Stimulated activated CD4-positive, alpha-beta T cell treated with anti-CD3 and anti-CD28 coated beads, Interleukin-4, amount 100 ng/mL, for 48 hours (primary cell): ENCODE measurements around the gene FRMPD4.

Source experiments
- DNase-seq, 2 donors: peaks; one replicate each; pipeline ENCODE4 v3.0.0-alpha.2; 2020; ENCODE audit warnings: low read depth in 2 of 2

The FRMPD4 gene

GRCh38 chrX:12439416-12439815 lies 301.1 kb downstream of the FRMPD4 start:
- no peak for DNase-seq

GRCh38 chrX:12440246-12440645 lies 302.0 kb downstream of the FRMPD4 start:
- no peak for DNase-seq

DNA sequence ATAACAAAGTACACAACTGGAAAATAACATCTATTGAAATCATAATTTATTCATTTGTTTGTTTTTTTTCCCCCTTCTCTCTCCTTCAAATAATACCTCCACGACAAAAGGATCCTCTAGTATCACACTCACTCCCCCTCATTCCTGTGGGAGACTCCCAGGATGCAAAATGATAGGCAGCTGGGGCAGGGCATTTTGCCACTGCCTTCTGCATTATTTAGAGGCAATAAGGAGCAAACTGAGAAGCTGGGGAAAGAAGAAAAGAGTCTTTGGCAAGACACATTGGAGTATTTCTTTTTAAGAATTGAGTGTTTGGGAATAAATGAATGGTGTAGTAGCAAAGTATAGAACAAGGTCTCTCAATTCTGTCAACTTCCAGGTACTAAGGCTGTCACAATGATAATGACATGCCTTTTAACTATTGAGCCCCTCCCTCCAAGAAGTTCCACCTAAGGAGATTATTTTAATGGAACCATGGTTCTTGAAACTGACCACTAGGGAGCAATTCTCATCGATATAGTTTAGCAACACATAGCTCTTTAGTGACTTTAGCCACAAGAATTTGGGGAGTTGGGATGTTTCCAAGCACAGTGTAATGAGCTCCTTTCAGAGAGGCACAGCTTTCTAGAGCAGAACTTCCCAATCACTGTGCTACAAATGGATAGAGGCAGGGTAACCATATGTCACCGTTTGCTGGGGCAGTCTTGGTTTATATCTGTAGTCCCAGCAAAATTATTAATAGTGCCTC lies 303.3 kb downstream of the FRMPD4 start:
- no peak for DNase-seq

GRCh38 chrX:12443534-12444098 lies 305.3 kb downstream of the FRMPD4 start:
- no peak for DNase-seq

GRCh38 chrX:12446342-12447075 lies 308.2 kb downstream of the FRMPD4 start:
- DNase-seq, result no peak

GRCh38 chrX:12447448-12448064 lies 309.3 kb downstream of the FRMPD4 start:
- no peak for DNase-seq

GRCh38 chrX:12452268-12452667 lies 314.0 kb downstream of the FRMPD4 start:
- DNase-seq, result no peak

- no peak for DNase-seq
These were observed 322.7 kb downstream of the FRMPD4 start for GRCh38 chrX:12460929-12461328.

DNA sequence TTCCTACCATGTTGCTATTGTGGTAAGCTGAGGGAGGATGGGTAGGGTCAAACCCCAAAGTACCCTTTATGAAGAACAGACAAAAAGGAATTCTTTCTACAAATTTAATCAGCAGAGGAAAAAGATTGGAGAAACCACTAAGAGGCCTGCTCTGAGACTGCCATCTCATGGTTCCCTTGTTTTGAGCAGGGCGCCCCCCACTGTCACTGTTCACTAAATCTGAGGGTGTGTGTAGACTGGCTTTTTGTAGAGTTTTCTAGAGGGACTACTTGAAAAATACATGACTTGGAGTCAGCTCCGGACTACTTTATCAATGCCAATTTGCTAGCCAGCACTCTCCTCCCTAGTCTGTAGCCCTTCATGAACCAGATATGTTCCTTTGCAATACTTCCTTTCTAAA lies 324.8 kb downstream of the FRMPD4 start:
- DNase-seq, result no peak

- no peak for DNase-seq
These were observed 325.6 kb downstream of the FRMPD4 start for GRCh38 chrX:12463873-12464272.

- no peak for DNase-seq
These were observed 329.0 kb downstream of the FRMPD4 start for GRCh38 chrX:12467321-12467720.

DNA sequence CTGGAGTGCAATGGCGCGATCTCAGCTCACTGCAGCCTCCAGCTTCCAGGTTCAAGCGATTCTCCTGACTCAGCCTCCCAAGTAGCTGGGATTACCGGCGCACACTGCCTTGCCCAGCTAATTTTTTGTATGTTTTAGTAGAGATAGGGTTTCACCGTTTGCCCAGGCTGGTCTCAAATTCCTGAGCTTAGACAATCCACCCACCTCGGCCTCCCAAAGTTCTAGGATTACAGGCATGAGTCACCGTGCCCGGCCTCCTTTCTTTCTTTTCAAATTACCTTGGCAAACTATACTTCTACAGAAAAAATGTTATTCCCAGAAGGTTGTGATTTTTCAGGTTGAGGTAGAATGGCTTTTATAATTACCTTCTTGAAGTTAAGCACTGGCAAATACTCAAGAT lies 331.0 kb downstream of the FRMPD4 start:
- no peak for DNase-seq

DNA sequence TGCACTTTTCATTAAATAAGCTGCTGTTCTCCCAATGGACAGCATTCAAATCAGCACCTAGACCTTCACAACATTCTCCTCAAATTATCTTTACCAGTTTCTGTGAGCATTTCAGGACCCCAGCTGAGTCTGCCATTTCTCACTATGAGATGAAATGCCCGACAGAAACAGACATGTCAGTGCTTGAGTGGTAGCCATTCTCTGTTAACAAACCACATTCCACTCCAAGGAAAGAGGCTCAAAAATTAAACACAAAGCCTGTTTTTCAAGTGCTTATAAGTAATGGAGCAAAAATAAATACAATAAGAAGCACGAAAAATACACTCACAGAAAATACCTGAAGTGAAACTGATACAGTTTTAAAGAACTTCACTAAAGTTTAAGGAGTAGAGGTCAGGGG lies 332.8 kb downstream of the FRMPD4 start:
- DNase-seq, result no peak

- DNase-seq, result no peak
These were observed 342.7 kb downstream of the FRMPD4 start for GRCh38 chrX:12480956-12481355.

- no peak for DNase-seq
These were observed 349.9 kb downstream of the FRMPD4 start for GRCh38 chrX:12488220-12488619.

- DNase-seq, result no peak
These were observed 350.5 kb downstream of the FRMPD4 start for GRCh38 chrX:12488771-12489170.

- no peak for DNase-seq
These were observed 351.1 kb downstream of the FRMPD4 start for GRCh38 chrX:12489341-12489740.

DNA sequence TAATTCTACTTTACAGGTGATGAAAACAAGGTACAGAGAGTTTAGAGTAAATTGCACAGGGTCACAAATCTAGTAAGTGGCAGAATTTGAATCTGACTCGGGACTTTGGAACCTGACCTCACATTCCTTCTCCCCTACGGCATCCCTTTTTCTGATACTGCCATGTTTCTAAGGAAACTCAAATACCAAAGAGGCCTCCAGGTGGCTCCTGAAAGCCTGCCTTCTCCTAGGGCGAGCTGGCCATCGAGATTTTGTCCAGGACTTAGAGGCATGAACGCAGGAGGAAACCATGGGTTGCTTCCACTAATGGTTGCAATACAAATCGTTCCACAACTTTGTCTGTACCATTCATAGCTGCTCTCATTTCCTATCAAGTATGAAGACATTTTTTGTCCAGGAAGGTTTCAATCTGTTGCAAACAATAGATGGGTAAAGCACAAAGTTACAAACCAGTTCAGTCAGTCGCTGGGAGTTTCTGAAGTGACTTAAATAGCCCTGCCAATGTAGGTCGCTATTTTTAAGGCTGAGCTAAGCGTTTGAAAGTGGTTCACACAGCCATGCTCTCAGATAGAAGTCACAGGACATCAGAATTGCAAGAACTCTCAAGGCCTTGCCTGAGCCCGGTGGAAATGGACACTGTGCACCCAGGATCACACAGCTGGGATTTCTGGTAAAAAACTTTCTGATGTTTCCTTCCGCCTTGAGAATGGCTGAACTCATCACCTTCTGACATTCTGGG lies 356.3 kb downstream of the FRMPD4 start:
- DNase-seq, result no peak

DNA sequence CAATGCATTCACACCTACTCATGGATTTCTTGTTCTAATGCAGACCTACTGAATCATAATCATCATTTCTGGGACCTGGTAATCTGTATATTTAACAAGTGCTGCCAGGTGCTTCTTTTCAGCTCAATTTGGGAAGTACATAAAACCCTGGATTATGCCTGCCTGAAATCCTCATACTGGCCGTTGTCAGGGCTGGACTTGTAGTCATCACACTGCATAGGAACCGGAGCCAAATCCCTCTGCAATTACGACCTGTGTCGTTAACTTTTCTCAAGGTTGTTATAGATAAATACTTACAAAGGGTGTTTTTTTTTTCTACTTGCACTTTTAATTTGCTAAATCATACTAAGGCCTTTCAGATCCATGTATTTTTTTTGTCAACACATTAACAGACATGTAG lies 358.1 kb downstream of the FRMPD4 start:
- DNase-seq, result no peak

GRCh38 chrX:12497832-12498591 lies 359.7 kb downstream of the FRMPD4 start:
- DNase-seq, result no peak

- no peak for DNase-seq
These were observed 366.9 kb downstream of the FRMPD4 start for GRCh38 chrX:12505127-12505526.
